Osteocyte (in vitro differentiated cells): ENCODE results near the gene CREB5. TPM values are rescaled to one million over a fixed set of nuclear protein-coding genes. Genes with fewer than 3 reads are reported as not detected.

Source experiments
- DNase-seq: peaks from one replicate; pipeline ENCODE4 v3.0.0; 2021; ENCODE audit warnings: mixed read lengths; ENCODE audit not compliant: unreplicated experiment; ENCODE audit errors: extremely low spot score
- H3K27ac Mint-ChIP-seq: one replicate; pipeline ENCODE4 v1.8.0; 2021; ENCODE audit warnings: mild to moderate bottlenecking, mixed read lengths; ENCODE audit not compliant: unreplicated experiment
- H3K27me3 Mint-ChIP-seq: one replicate; pipeline ENCODE4 v1.8.0; 2021; ENCODE audit warnings: mixed read lengths; ENCODE audit not compliant: unreplicated experiment
- H3K36me3 Mint-ChIP-seq: one replicate; pipeline ENCODE4 v1.8.0; 2021; ENCODE audit warnings: mixed read lengths; ENCODE audit not compliant: unreplicated experiment
- H3K4me1 Mint-ChIP-seq: one replicate; pipeline ENCODE4 v1.8.0; 2021; ENCODE audit warnings: mixed read lengths; ENCODE audit not compliant: unreplicated experiment
- H3K4me3 Mint-ChIP-seq: one replicate; pipeline ENCODE4 v1.8.0; 2021; ENCODE audit warnings: mild to moderate bottlenecking, moderate library complexity, mixed read lengths; ENCODE audit not compliant: unreplicated experiment
- H3K9me3 Mint-ChIP-seq: one replicate; pipeline ENCODE4 v1.8.0; 2021; ENCODE audit warnings: mixed read lengths; ENCODE audit not compliant: unreplicated experiment
- CTCF ChIP-seq: fragments of 200-600 bp; sonication (generic); IDR thresholded peaks from 2 replicates; pipeline ENCODE4 v1.5.0; 2021; ENCODE audit warnings: antibody characterized with exemption, mild to moderate bottlenecking, moderate library complexity
- total RNA-seq: library from RNA; stranded (reverse); gene quantifications from 2 replicates; pipeline ENCODE4 v1.2.1, GENCODE V29; 2021

Gene CREB5
- total RNA-seq, 1 donor from 2014 or later = 7.5 TPM

- Mint-ChIP-seq H3K27me3 (no peaks in the 10 kb centered on the region), H3K9me3 (no peaks in the 10 kb centered on the region), H3K4me3 (no peak overlapping the region), H3K4me1 (no peaks in the 10 kb centered on the region), H3K27ac (no peak overlapping the region), H3K36me3 (no peaks in the 10 kb centered on the region)
- no peak for TF ChIP-seq CTCF
- DNase-seq = no peak
Measured at GRCh38 chr7:28793381-28794085, 381.2 kb downstream of the CREB5 start.

- no peaks in the 10 kb centered on the region for H3K9me3 Mint-ChIP-seq
- H3K27ac Mint-ChIP-seq = no peak overlapping the region
- H3K36me3 Mint-ChIP-seq = no peaks in the 10 kb centered on the region
- H3K4me1 Mint-ChIP-seq = no peaks in the 10 kb centered on the region
- no peak for DNase-seq
- no peak overlapping the region for H3K4me3 Mint-ChIP-seq
- H3K27me3 Mint-ChIP-seq = no peaks in the 10 kb centered on the region
- TF ChIP-seq CTCF = no peak
Measured at GRCh38 chr7:28798274-28798673, 386.0 kb downstream of the CREB5 start.

- H3K4me3 Mint-ChIP-seq = no peak overlapping the region
- no peaks in the 10 kb centered on the region for H3K9me3 Mint-ChIP-seq
- DNase-seq = no peak
Measured at GRCh38 chr7:28799619-28800018, 387.3 kb downstream of the CREB5 start.

GRCh38 chr7:28800150-28800549 is 387.8 kb downstream of the CREB5 start:
- DNase-seq = no peak
- Mint-ChIP-seq H3K27me3 (no peaks in the 10 kb centered on the region), H3K9me3 (no peaks in the 10 kb centered on the region), H3K4me1 (no peaks in the 10 kb centered on the region), H3K4me3 (no peak overlapping the region), H3K27ac (no peak overlapping the region), H3K36me3 (peaks cover 3% of the 10 kb centered on the region)
- no peak for TF ChIP-seq CTCF

More at GRCh38 chr7:28799619-28800018, 387.3 kb downstream of the CREB5 start:
- Mint-ChIP-seq H3K27me3 (no peaks in the 10 kb centered on the region), H3K4me1 (no peaks in the 10 kb centered on the region), H3K36me3 (peaks cover 3% of the 10 kb centered on the region), H3K27ac (no peak overlapping the region)
- TF ChIP-seq CTCF = no peak

- H3K27ac Mint-ChIP-seq = no peak overlapping the region
- H3K27me3 Mint-ChIP-seq = no peaks in the 10 kb centered on the region
- no peak for TF ChIP-seq CTCF
- H3K36me3 Mint-ChIP-seq = peaks cover 6% of the 10 kb centered on the region
- no peak for DNase-seq
- no peaks in the 10 kb centered on the region for H3K4me1 Mint-ChIP-seq
- H3K9me3 Mint-ChIP-seq = no peaks in the 10 kb centered on the region
- H3K4me3 Mint-ChIP-seq = no peak overlapping the region
Measured at GRCh38 chr7:28802450-28802849, 390.1 kb downstream of the CREB5 start.
